IMR-90 (cell line): ENCODE measurements around the gene FRYL. TPM values are rescaled to one million over a fixed set of nuclear protein-coding genes. Genes with fewer than 3 reads are reported as not detected.

Experiments used
- ATAC-seq: fragments of 200-7000 bp; cut with Tn5 transposase; 2 replicates; pipeline ENCODE4 v1.9.1; 2020; ENCODE audit warnings: low read depth, mild to moderate bottlenecking, moderate library complexity
- BruUV-seq: library from RNA; stranded (reverse); fragments of 400-500 nt; replicated peaks from 2 replicates; lab custom pipeline; 2021; lab: Mats Ljungman, UMichigan
- CTCF ChIA-PET: fragments of 300-600 bp; formaldehyde crosslinking; extraction: SDS; loops from one replicate; lab custom pipeline; 2021; ENCODE audit warnings: antibody characterized with exemption; lab: Yijun Ruan, JAX
- POLR2A ChIA-PET: fragments of 300-600 bp; sonication (Branson Sonifier 250); formaldehyde crosslinking; loops from one replicate; lab custom pipeline; 2022; ENCODE audit warnings: antibody characterized with exemption; ENCODE audit not compliant: unreplicated experiment; lab: Charles Lee
- DNase-seq: peaks from one replicate; pipeline ENCODE4 v3.0.0; 2013
- H2AFZ ChIP-seq: replicated peaks from 2 replicates; pipeline ENCODE3; 2013; ENCODE audit warnings: low read length, mild to moderate bottlenecking; ENCODE audit not compliant: poor library complexity
- H2AK5ac ChIP-seq: 2 replicates; pipeline ENCODE4 v1.6.1; 2013; ENCODE audit warnings: low read depth, low read length, inconsistent platforms
- H2AK9ac ChIP-seq: replicated peaks from 2 replicates; pipeline ENCODE3; 2013; ENCODE audit warnings: mild to moderate bottlenecking, low read depth, low read length, moderate library complexity; ENCODE audit not compliant: poor library complexity
- H2BK120ac ChIP-seq: 2 replicates; pipeline ENCODE4 v1.6.1; 2013; ENCODE audit warnings: low read depth, low read length, inconsistent platforms
- H2BK15ac ChIP-seq: 3 replicates; pipeline ENCODE4 v1.6.1; 2013; ENCODE audit warnings: low read depth, low read length, inconsistent platforms
- H2BK20ac ChIP-seq: 2 replicates; pipeline ENCODE4 v1.6.1; 2013; ENCODE audit warnings: low read depth, mild to moderate bottlenecking, inconsistent platforms, low read length, moderate library complexity
- H2BK5ac ChIP-seq: 2 replicates; pipeline ENCODE4 v1.6.1; 2013; ENCODE audit warnings: mild to moderate bottlenecking, low read depth, low read length, inconsistent platforms; ENCODE audit not compliant: poor library complexity, severe bottlenecking
- H3K14ac ChIP-seq: replicated peaks from 2 replicates; pipeline ENCODE4 v1.6.1; 2013; ENCODE audit warnings: low read depth, low read length, inconsistent platforms
- H3K18ac ChIP-seq: 2 replicates; pipeline ENCODE4 v1.6.1; 2013; ENCODE audit warnings: low read depth, low read length, control low read depth
- H3K23ac ChIP-seq: 2 replicates; pipeline ENCODE4 v1.6.1; 2013; ENCODE audit warnings: low read depth, low read length, inconsistent platforms
- H3K27ac ChIP-seq: 2 replicates; pipeline ENCODE4 v1.5.1; 2013; ENCODE audit warnings: mild to moderate bottlenecking, control low read depth, low read length; ENCODE audit not compliant: insufficient read depth
- H3K27me3 ChIP-seq: 2 replicates; pipeline ENCODE4 v1.6.1; 2013; ENCODE audit warnings: low read length; ENCODE audit not compliant: control insufficient read depth, insufficient read depth
- H3K36me3 ChIP-seq: 2 replicates; pipeline ENCODE4 v1.6.1; 2013; ENCODE audit warnings: low read length, mixed read lengths; ENCODE audit not compliant: control insufficient read depth, insufficient read depth
- H3K4ac ChIP-seq: 2 replicates; pipeline ENCODE4 v1.6.1; 2013; ENCODE audit warnings: low read depth, low read length, inconsistent platforms
- H3K4me1 ChIP-seq: 2 replicates; pipeline ENCODE4 v1.6.1; 2013; ENCODE audit warnings: low read length, mixed read lengths; ENCODE audit not compliant: control insufficient read depth, insufficient read depth
- H3K4me2 ChIP-seq: 2 replicates; pipeline ENCODE4 v1.6.1; 2013; ENCODE audit warnings: low read depth, mild to moderate bottlenecking, control low read depth, low read length, moderate library complexity
- H3K4me3 ChIP-seq: 2 replicates; pipeline ENCODE4 v1.5.1; 2013; ENCODE audit warnings: low read depth, mild to moderate bottlenecking, control low read depth, low read length, moderate library complexity; ENCODE audit not compliant: insufficient read depth
- H3K56ac ChIP-seq: 2 replicates; pipeline ENCODE4 v1.6.1; 2013; ENCODE audit warnings: low read length, inconsistent platforms; ENCODE audit not compliant: insufficient read depth; ENCODE audit errors: extremely low read depth
- H3K79me1 ChIP-seq, 2 experiments: 2 replicates each; pipeline ENCODE4 v1.6.1; 2013; ENCODE audit warnings: low read length in 2 of 2, inconsistent platforms in 1 of 2, low read depth in 1 of 2
- H3K9ac ChIP-seq: 2 replicates; pipeline ENCODE4 v1.6.1; 2013; ENCODE audit warnings: low read depth, low read length, control low read depth
- H3K9me1 ChIP-seq: 2 replicates; pipeline ENCODE4 v1.6.1; 2013; ENCODE audit warnings: low read length, inconsistent platforms; ENCODE audit not compliant: insufficient read depth
- H3K9me3 ChIP-seq: 2 replicates; pipeline ENCODE4 v1.6.1; 2013; ENCODE audit warnings: low read length; ENCODE audit not compliant: control insufficient read depth, insufficient read depth
- H4K20me1 ChIP-seq: 2 replicates; pipeline ENCODE4 v1.6.1; 2013; ENCODE audit warnings: low read length, inconsistent platforms; ENCODE audit not compliant: insufficient read depth
- H4K5ac ChIP-seq: 2 replicates; pipeline ENCODE4 v1.6.1; 2013; ENCODE audit warnings: mild to moderate bottlenecking, low read depth, low read length, control low read depth
- H4K8ac ChIP-seq, 2 experiments: 2 replicates each; pipeline ENCODE4 v1.6.1; 2013; ENCODE audit warnings: low read depth in 2 of 2, low read length in 2 of 2, control low read depth in 1 of 2, inconsistent platforms in 1 of 2
- H4K91ac ChIP-seq: 2 replicates; pipeline ENCODE4 v1.6.1; 2013; ENCODE audit warnings: low read depth, low read length, inconsistent platforms; ENCODE audit not compliant: insufficient read depth
- BHLHE40 ChIP-seq: fragments of 150-350 bp; IDR thresholded peaks from 2 replicates; pipeline ENCODE4 v1.6.1; 2016; ENCODE audit warnings: mild to moderate bottlenecking, low read depth, low read length
- CHD1 ChIP-seq: IDR thresholded peaks from 2 replicates; pipeline ENCODE4 v1.6.1; 2012; ENCODE audit warnings: low read depth, low read length, improper control_type of control experiment
- FOS ChIP-seq: fragments of 150-350 bp; IDR thresholded peaks from 2 replicates; pipeline ENCODE4 v1.6.1; 2016; ENCODE audit warnings: low read depth, low read length
- MAFK ChIP-seq: IDR thresholded peaks from 2 replicates; pipeline ENCODE4 v1.6.1; 2012; ENCODE audit warnings: low read depth, low read length, improper control_type of control experiment
- MAZ ChIP-seq: IDR thresholded peaks from 2 replicates; pipeline ENCODE4 v1.6.1; 2012; ENCODE audit warnings: low read depth, mild to moderate bottlenecking, low read length, improper control_type of control experiment, moderate library complexity, borderline replicate concordance
- NFE2L2 ChIP-seq: fragments of 150-350 bp; IDR thresholded peaks from 2 replicates; pipeline ENCODE4 v1.6.1; 2016; ENCODE audit warnings: low read depth, mild to moderate bottlenecking, low read length
- POLR2A ChIP-seq: IDR thresholded peaks from 2 replicates; pipeline ENCODE4 v1.6.1; 2012; ENCODE audit warnings: mild to moderate bottlenecking, low read depth, low read length
- RCOR1 ChIP-seq: IDR thresholded peaks from 2 replicates; pipeline ENCODE4 v1.6.1; 2012; ENCODE audit warnings: mild to moderate bottlenecking, low read length, improper control_type of control experiment; ENCODE audit not compliant: insufficient replicate concordance
- RFX5 ChIP-seq: IDR thresholded peaks from 2 replicates; pipeline ENCODE4 v1.8.0; 2012; ENCODE audit warnings: low read depth, mild to moderate bottlenecking, low read length, moderate library complexity
- SMC3 ChIP-seq: fragments of 150-350 bp; IDR thresholded peaks from 2 replicates; pipeline ENCODE4 v1.6.1; 2016; ENCODE audit warnings: low read depth, mild to moderate bottlenecking, antibody characterized with exemption, low read length, moderate library complexity
- WGBS, 2 experiments: methylation state at CpG; one replicate each; pipeline versions ENCODE4 v1.1.5 to v1.1.7; 2013; ENCODE audit warnings: missing lambda C conversion rate in 2 of 2; ENCODE audit not compliant: insufficient read length in 1 of 2; ENCODE audit errors: extremely low coverage in 2 of 2; 5-methylcytosine and 5-hydroxymethylcytosine counted together
- dilution Hi-C: fragments of 300-500 bp; cut with HindIII; formaldehyde crosslinking; loops from one replicate; pipeline ENCODE4 v1.14.3; 2018; ENCODE audit warnings: low sequenced_read_pairs; ENCODE audit not compliant: unreplicated experiment
- in situ Hi-C: fragments of 300-500 bp; cut with MboI; formaldehyde crosslinking; loops from 3 replicates; pipeline ENCODE4 v1.14.3; 2019; ENCODE audit warnings: low sequenced_read_pairs, inconsistent platforms, mixed read lengths
- intact Hi-C: fragments of 100-400 bp; cut with micrococcal nuclease; formaldehyde crosslinking; loops from 2 replicates; pipeline ENCODE4 v1.10.0; 2022
- polyA plus RNA-seq, 3 experiments: library from polyadenylated mRNA; depleted of rRNA; stranded (reverse); fragments of >200 nt; gene quantifications; 2 replicates each; pipeline ENCODE4 v1.2.3, GENCODE V29; 2012; ENCODE audit warnings: low replicate concordance in 1 of 3
- total RNA-seq: library from RNA; depleted of rRNA; stranded (reverse); fragments of >200 nt; gene quantifications from 2 replicates; pipeline ENCODE4 v1.2.3, GENCODE V29; 2012
- TF ChIP-seq, protein P1 (sequence below): fragments of 150-350 bp; IDR thresholded peaks from 2 replicates; pipeline ENCODE4 v1.6.1; 2017; ENCODE audit warnings: mild to moderate bottlenecking, antibody characterized with exemption, low read length, low read depth

FRYL gene
- total and polyA plus RNA-seq, 2 of the 4 experiments (the other 2 are of a cell fraction) = 9.9 to 77.4 TPM

DNA sequence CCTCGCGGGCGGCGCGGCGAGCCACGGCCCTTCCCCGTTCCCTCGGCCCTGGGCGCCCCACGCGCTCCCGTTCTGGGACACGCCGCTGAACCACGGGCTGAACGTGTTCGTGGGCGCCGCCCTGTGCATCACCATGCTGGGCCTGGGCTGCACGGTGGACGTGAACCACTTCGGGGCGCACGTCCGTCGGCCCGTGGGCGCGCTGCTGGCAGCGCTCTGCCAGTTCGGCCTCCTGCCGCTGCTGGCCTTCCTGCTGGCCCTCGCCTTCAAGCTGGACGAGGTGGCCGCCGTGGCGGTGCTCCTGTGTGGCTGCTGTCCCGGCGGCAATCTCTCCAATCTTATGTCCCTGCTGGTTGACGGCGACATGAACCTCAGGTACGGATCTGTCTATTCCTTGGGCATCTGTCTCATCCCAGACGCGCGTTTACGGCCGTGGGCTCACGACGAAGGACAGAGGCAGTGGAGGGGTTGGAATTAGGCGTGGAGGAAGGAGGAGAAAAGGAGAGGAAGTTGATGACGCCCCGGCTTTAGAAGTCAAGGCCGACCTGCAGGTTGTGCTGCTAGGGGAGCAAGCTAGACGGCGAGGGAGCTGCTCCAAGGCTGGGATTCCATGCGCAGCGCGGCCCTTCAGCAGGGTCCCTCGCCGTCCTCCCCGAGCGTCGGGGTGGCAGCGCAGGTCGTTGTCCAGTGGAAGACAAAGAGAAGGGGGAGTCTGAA lies 296.1 kb downstream of the FRYL start:
- no peaks in the 10 kb centered on the region for H3K36me3 ChIP-seq
- BruUV-seq = no TSS peak
- H4K20me1 ChIP-seq = no peaks in the 10 kb centered on the region
- H3K79me1 ChIP-seq = no peaks in the 10 kb centered on the region
- no peak overlapping the region for H3K56ac ChIP-seq
- no peak overlapping the region for H3K23ac ChIP-seq
- ChIA-PET POLR2A (no interaction called here), CTCF (no interaction called here)
- no peak overlapping the region for H4K5ac ChIP-seq
- no peak overlapping the region for H2BK120ac ChIP-seq
- no peak overlapping the region for H2AK5ac ChIP-seq
- dilution Hi-C loops = no loop called here
- no peak overlapping the region for H2BK15ac ChIP-seq
- H3K4me3 ChIP-seq = no peak overlapping the region; the same call in 1 of the 2 replicates
- H3K27ac ChIP-seq = no peak overlapping the region
- H3K9ac ChIP-seq = no peak overlapping the region
- H4K8ac ChIP-seq = no peak overlapping the region
- H3K14ac ChIP-seq = no peak overlapping the region
- 7% methylated on average over 22 of the region's 66 CpGs; no CpG with 5 or more reads in 1 of the 2 experiments for WGBS, 2 experiments
- H2BK20ac ChIP-seq = no peak overlapping the region
- DNase-seq = no peak
- no peak overlapping the region for H2BK5ac ChIP-seq
- peaks cover 5% of the 10 kb centered on the region for H3K4me1 ChIP-seq
- H3K4me2 ChIP-seq = no peak overlapping the region
- no peak for TF ChIP-seq POLR2A
- TF ChIP-seq SMC3 = no peak
- TF ChIP-seq RCOR1 = no peak
- TF ChIP-seq BHLHE40 = no peak
- TF ChIP-seq MAFK = no peak
- TF ChIP-seq MAZ = no peak
- TF ChIP-seq RFX5 = no peak
- no peak for TF ChIP-seq CHD1
- TF ChIP-seq NFE2L2 = no peak
- no peak for TF ChIP-seq FOS
- TF ChIP-seq, protein P1, sequence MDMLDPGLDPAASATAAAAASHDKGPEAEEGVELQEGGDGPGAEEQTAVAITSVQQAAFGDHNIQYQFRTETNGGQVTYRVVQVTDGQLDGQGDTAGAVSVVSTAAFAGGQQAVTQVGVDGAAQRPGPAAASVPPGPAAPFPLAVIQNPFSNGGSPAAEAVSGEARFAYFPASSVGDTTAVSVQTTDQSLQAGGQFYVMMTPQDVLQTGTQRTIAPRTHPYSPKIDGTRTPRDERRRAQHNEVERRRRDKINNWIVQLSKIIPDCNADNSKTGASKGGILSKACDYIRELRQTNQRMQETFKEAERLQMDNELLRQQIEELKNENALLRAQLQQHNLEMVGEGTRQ = no peak
- ATAC-seq = peak; percentile 32; the same call in 1 of the 2 replicates
- peaks cover 23% of the 10 kb centered on the region for H3K9me3 ChIP-seq
- peak overlapping the region; percentile 81 for H2AFZ ChIP-seq
- in situ Hi-C loops = loop anchor here (25.0 kb wide), 1 partner anchor 97 kb away; no protein-coding TSS in a partner anchor
- H3K4ac ChIP-seq = no peak overlapping the region
- H3K18ac ChIP-seq = no peak overlapping the region
- H2AK9ac ChIP-seq = peak overlapping the region; percentile 33
- intact Hi-C loops = no loop called here
- H3K27me3 ChIP-seq = peaks cover 65% of the 10 kb centered on the region
- no peaks in the 10 kb centered on the region for H3K9me1 ChIP-seq
- H4K91ac ChIP-seq = no peak overlapping the region
